ENCODE measurements around the gene GRIK4. TPM values are rescaled to one million over a fixed set of nuclear protein-coding genes. Genes with fewer than 3 reads are reported as not detected.

The GRIK4 gene
- total RNA-seq, 1 experiment from 2014 or later, result not detected

GRCh38 chr11:120547316-120547715 is 35.8 kb downstream of the GRIK4 start:
- no peak for DNase-seq (ENCODE audit: low read depth)

DNA sequence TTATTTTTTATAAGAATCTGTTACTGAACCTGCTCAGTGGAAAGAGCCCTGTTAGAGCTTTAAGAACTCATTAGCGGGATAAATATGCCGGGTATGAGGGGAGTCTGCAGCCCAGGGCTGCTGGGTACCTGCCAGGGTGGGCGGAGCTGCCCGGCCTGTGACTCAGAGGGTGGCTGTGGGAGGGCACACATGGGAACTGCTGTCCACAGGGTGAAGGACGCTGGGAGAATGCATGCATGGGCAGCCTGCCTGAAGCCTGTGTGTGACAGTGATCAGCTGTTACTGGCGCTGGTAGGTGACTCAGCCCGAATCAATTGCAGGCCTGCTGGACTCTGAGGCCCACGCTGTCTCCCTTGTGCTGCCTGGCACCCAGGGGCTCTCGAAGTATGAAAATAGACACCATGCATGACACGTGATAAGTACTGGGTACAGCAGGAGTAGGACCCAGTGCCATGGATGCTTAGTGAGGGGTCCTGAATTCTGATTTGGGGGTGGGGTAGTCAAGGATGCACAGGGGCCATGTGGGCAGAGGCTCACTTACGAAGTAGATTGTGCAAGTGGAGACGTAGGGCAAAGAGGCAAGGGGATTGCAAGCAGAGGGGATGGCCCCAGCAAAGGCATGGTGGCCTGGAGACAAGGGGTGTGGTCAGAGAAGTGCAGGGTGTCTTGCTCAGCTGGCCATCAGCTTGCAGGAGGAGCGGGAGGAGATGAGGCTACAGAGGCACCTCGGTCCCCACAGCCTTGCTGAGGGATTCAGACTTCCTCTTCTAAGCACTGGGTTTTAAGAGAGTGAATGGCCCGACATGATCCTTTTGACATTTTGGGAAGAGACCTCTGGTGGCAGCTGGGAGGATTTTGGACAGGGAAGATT is 36.5 kb downstream of the GRIK4 start:
- DNase-seq (ENCODE audit: low read depth), result peak; percentile 96

DNA sequence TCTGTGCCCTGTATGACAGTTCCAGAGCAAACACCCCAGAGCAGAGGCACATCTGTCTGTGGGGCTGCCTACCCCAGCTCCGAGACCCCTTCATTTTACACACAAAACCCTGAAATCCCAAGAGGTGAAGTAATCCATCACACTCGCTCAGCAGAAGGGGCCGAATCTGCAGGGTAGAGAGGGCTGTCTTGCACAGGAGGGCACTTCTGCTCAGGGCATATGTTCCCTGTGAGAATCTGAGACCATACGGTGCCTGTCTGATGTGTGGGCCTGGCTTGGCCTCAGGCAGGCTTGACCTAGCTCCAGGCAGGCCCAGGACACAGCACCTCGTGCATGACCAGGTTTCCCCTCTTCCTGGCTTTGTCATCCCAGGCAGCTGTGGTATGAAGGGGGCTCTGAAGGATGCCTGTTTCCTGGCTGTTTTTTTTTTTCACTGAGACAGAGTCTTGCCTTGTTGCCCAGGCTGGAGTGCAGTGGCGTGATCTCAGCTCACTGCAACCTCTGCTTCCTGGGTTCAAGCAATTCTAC is 37.2 kb downstream of the GRIK4 start:
- peak; percentile 44 for DNase-seq (ENCODE audit: low read depth)

- no peak for DNase-seq (ENCODE audit: low read depth)
Measured at GRCh38 chr11:120549346-120549745, 37.8 kb downstream of the GRIK4 start.

DNA sequence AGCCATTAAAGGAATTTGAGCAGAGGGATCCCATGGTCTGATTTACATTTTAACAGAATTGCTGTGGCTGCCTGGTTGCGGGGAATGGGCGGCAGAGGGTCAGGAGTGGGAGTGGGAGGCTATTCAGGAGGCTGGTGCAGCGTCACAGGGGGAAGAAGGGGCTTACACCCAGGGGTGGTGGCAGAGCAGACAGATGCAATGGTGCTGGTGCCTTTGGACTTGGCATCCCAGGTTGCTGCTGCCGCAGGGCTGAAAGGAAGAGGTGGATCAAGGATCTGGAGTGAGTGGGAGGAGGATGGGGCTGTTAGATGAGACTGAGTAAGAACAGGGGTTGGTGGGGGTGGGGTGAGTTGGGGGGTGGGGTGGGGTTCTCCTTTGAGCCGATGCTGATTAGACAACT is 38.5 kb downstream of the GRIK4 start:
- no peak for DNase-seq (ENCODE audit: low read depth)

DNA sequence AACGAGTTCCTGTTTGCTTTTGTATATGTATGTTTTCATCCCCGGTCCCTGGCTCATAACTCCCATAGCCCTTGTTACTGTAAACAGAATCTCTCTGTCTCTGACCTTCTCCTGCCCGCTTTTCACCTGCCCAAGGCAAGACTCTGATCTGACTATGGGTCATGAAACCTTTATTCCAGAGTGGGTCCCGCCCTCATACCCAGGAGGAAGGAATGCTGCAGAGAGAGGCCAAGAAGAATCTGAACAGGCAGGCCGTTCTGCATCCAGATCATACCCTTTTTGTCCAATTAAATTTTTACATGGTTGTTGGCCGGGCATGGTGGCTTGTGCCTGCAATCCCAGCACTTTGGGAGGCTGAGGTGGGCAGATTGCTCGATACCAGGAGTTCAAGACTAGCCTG is 39.6 kb downstream of the GRIK4 start:
- no peak for DNase-seq (ENCODE audit: low read depth)

DNA sequence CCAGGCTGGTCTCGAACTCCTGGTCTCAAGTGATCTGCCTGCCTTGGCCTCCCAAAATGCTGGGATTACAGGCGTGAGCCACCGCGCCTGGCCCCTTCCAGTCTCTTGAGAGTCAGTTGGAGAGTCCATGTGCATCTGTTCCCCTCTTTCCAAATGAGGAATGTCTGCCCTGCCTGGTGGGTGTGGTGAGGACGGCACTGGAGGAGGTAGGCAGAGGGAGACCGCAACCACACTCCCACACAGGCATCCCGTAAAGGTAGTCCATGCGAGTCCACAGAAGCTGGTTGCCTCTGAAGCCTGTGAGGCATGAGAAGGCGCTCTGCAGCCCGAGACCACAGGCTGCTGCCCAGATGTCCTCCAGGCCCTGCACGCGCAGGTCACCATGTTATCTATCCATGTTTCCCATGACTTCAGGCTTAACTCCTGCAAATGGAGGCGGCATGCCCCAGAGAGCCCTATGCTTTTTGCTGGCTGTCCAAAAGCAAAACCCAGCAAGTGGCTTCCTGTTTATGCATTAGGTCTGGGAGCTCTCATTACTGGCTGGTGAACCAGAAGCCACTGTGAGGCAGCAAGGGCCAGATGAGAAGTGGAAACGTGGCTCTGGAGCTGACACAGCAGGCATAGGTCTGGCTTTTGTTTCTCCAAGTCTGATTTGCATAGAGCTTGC is 43.4 kb downstream of the GRIK4 start:
- DNase-seq (ENCODE audit: low read depth), result no peak

GRCh38 chr11:120555433-120555773 is 43.9 kb downstream of the GRIK4 start:
- no peak for DNase-seq (ENCODE audit: low read depth)

GRCh38 chr11:120556797-120557196 is 45.2 kb downstream of the GRIK4 start:
- no peak for DNase-seq (ENCODE audit: low read depth)

- DNase-seq (ENCODE audit: low read depth), result no peak
Measured at GRCh38 chr11:120558744-120559431, 47.3 kb downstream of the GRIK4 start.

DNA sequence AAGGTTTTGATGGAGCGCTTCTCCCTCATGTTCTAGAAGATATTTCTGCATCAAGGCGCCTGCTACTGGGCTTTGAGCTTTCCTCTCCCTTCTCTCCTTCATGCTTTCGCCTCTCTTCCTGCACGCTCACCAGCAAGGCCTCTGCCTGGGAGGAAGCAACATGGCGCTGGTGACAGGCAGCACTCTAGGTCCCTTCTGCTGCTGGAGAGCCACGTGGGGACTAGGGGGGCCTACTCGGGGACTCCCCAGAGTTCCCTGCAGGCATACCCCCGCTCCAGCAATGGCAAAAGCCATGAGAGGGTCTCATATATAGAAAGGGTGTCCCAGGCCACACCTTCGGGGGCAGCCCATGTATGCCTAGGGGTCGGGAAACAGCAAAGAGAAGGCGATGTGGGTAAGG is 49.7 kb downstream of the GRIK4 start:
- DNase-seq (ENCODE audit: low read depth), result no peak

- DNase-seq (ENCODE audit: low read depth), result no peak
Measured at GRCh38 chr11:120562806-120563425, 51.4 kb downstream of the GRIK4 start.

- no peak for DNase-seq (ENCODE audit: low read depth)
Measured at GRCh38 chr11:120563703-120564572, 52.4 kb downstream of the GRIK4 start.

DNA sequence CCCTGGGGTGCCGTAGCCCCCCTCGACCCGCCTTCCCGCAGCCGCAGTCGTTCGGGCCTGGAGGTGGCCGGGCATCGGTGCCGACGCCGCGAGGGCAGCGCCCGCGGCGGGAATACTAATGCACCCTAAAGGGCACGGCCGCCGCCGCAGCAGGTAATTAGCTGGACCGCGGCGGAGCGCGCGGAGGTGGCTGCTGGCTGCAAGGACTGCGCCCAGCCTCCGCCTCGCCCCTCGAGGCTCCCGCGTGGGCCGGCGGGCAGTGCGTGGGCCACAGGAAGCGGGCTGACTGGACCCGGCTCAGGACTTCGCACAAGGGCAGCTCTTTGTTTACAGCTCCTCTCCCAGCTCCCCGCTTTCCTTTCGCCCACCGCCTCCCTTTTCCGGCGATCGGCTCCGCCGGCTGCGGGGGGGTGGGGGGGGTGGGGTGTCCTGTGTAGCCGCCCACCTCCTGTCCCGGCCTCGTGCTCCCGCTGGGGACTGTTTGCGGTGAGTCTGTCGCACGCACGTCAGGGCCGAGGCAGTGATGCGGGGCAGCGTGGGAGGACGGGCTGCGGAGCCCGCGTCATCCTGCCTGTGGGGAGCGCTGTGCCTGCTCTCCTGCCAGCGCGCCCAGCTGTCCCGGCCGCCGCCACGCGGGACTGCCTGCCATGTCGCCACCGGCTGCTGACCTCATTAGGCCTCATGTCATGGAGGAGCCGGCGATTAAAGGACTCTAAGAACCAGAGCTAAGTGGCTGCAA is 53.2 kb downstream of the GRIK4 start:
- DNase-seq (ENCODE audit: low read depth), result no peak

DNA sequence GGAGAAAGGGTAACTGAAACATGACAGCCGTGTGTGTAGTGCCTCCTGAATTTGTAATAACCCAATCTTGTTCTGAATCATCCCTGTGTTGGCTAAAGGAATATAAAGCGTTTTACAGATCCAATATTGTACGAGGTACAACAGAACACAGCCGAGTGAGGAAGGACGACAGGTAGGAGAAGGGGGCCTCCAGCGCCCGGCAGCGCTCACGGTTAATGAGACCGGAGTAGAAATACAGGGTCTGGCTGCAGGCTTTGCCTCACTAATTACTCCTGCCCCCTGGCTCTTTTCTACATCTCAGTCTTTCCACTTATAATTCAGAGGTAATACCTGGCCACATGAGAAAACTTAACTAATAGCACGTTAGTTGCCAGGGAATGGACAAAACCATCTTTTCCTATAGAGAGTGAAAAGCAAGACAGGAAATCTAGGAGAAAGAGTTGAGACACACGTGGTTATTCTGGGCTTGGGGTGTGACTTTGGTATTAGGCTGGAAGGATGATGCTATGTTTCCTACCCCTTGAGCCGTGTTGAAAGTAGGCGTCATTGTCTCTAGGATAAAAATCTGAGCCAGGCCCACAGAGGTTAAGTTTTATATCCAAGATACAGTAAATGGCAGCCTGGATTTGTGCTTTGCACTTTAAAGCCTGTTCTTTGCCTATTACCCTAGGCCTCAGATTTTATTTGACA is 54.1 kb downstream of the GRIK4 start:
- peak; percentile 44 for DNase-seq (ENCODE audit: low read depth)

DNA sequence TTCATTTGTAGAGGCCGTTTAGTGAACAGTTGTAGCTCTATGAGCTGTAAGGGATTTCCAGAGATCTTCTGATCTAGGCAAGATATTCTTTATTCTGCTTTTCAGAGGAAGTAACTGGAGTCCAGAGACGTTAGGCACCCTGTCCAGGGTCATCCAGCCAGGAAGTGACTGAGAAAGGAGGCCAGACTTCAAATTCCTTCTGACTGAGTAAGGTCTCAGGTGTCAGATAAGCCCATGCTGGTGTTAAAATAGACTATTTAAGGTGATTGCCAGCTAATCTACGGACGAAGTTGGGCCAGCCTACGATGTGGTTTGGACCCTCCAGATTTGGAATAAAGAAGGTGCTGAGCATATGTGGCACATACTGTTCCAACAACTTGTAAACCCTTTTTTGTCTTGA is 54.6 kb downstream of the GRIK4 start:
- DNase-seq (ENCODE audit: low read depth), result peak; percentile 78

DNA sequence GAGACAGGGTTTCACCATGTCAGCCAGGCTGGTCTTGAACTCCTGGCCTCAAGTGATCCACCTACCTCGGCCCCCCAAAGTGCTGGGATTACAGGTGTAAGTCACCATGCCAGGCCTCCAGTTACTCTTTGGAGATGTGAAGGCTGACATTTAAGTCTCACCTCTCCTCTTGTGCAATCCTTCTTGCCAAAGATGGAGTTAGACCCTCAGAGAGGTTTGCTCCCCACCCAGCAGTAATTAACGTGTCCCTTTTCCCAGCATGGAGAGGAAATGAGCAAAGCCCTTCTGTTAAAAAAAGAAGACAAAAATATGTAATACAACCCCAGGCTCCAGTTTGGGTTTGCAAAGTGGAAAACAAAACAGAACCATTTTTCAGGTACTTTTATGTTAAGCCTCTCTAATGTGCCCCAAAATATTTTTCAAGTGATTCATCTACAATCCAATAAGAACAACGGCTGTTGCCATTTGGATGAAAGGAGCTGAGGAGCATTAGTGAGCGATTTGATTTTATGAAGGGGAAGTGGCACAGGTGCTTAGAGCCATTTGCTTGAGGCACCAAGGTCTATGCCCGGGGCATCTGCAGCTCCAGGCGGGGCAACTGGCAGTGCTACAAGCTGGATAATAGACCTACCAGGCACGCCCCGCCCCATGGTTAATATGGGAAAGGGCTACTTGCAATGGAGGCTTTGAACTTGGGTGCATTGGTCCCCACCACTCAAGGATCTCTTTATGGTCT is 57.2 kb downstream of the GRIK4 start:
- DNase-seq (ENCODE audit: low read depth), result no peak

DNA sequence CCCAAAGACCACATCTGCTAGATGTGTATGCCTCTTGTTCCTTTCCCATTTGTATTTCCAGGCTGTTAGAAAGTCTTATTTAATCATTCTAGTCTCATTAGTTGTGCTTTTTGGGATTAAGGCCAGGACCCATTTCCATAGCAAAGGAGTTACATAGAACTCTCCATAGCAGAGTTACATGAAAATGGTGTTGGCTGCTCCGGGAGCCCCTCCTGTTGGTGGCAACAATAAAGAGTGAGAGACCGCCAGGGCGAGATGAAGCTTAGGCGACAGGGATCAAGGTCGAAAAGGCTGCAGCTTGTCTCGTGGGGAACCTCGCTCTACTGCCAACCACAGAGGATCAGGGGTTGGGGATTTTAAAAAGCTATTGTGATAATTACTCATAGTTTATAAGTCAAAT is 58.3 kb downstream of the GRIK4 start:
- no peak for DNase-seq (ENCODE audit: low read depth)

GRCh38 chr11:120571476-120571875 is 59.9 kb downstream of the GRIK4 start:
- DNase-seq (ENCODE audit: low read depth), result no peak
